H1 (cell line): ENCODE data around the gene KHDRBS2. TPM values are rescaled to one million over a fixed set of nuclear protein-coding genes. Genes with fewer than 3 reads are reported as not detected.
A peak's percentile ranks its signal among the peaks of the same experiment; 100 is the strongest.

Experiments
- CTCF ChIA-PET: fragments of 300-600 bp; sonication (Branson Sonifier 250); formaldehyde crosslinking; loops from one replicate; lab custom pipeline; 2021; ENCODE audit not compliant: partially characterized antibody; lab: Charles Lee
- POLR2A ChIA-PET: fragments of 300-600 bp; sonication (Branson Sonifier 250); formaldehyde crosslinking; loops from one replicate; lab custom pipeline; 2021; ENCODE audit warnings: inconsistent platforms; ENCODE audit not compliant: partially characterized antibody; lab: Charles Lee
- DNase-seq, 2 experiments: peaks; one replicate each; pipeline versions ENCODE4 v3.0.0 to v3.0.0-alpha.2; 2010 to 2022; ENCODE audit warnings: low spot score in 2 of 2, low read depth in 1 of 2, mixed read lengths in 1 of 2
- FAIRE-seq: peaks from 2 replicates; lab custom pipeline; 2011; peaks lifted over from hg19 to GRCh38; lab: Jason Lieb, UNC
- H2AFZ ChIP-seq: 2 replicates; pipeline ENCODE4 v1.8.1; 2012; ENCODE audit warnings: low read length, inconsistent platforms
- H2AK5ac ChIP-seq: 2 replicates; pipeline ENCODE4 v1.6.1; 2013; ENCODE audit warnings: low read depth, low read length
- H2BK120ac ChIP-seq: replicated peaks from 2 replicates; pipeline ENCODE3; 2013; ENCODE audit warnings: low read depth, low read length, inconsistent platforms
- H2BK12ac ChIP-seq: 2 replicates; pipeline ENCODE4 v1.6.1; 2013; ENCODE audit warnings: low read depth, low read length
- H2BK15ac ChIP-seq: 2 replicates; pipeline ENCODE4 v1.6.1; 2013; ENCODE audit warnings: low read length
- H2BK20ac ChIP-seq: 2 replicates; pipeline ENCODE4 v1.6.1; 2013; ENCODE audit warnings: low read length
- H2BK5ac ChIP-seq: 2 replicates; pipeline ENCODE4 v1.6.1; 2013; ENCODE audit warnings: low read depth, low read length
- H3K14ac ChIP-seq: 2 replicates; pipeline ENCODE4 v1.6.1; 2013; ENCODE audit warnings: inconsistent platforms; ENCODE audit not compliant: insufficient read length
- H3K18ac ChIP-seq: 2 replicates; pipeline ENCODE4 v1.6.1; 2013; ENCODE audit warnings: low read length; ENCODE audit errors: extremely low read depth
- H3K23ac ChIP-seq: 2 replicates; pipeline ENCODE4 v1.6.1; 2013; ENCODE audit warnings: inconsistent platforms; ENCODE audit not compliant: insufficient read length
- H3K23me2 ChIP-seq: 2 replicates; pipeline ENCODE4 v1.6.1; 2013; ENCODE audit warnings: low read depth, low read length
- H3K27ac ChIP-seq: 2 replicates; pipeline ENCODE4 v1.6.1; 2011; ENCODE audit warnings: low read depth, low read length, inconsistent platforms
- H3K27me3 ChIP-seq, 4 experiments: replicated peaks in 1 of 4; 1 replicate in 1 of 4; 2 replicates in 3 of 4; pipeline versions ENCODE4 v1.6.1 to v1.8.1; 2011 to 2013; ENCODE audit warnings: low read length in 3 of 4, mild to moderate bottlenecking in 3 of 4, inconsistent platforms in 2 of 4, mixed read lengths in 2 of 4, moderate library complexity in 1 of 4; ENCODE audit not compliant: control insufficient read depth in 3 of 4, insufficient read depth in 3 of 4; ENCODE audit errors: extremely low read depth in 1 of 4
- H3K36me3 ChIP-seq, 4 experiments: 2 replicates each; pipeline versions ENCODE4 v1.6.1 to v1.8.1; 2011 to 2013; ENCODE audit warnings: mild to moderate bottlenecking in 4 of 4, low read length in 3 of 4, moderate library complexity in 2 of 4, control low read depth in 1 of 4, inconsistent platforms in 1 of 4; ENCODE audit not compliant: insufficient read depth in 4 of 4, control insufficient read depth in 2 of 4
- H3K4ac ChIP-seq: replicated peaks from 2 replicates; pipeline ENCODE3; 2013; ENCODE audit warnings: low read length, low read depth, mixed read lengths, inconsistent platforms; ENCODE audit not compliant: insufficient read length
- H3K4me1 ChIP-seq, 4 experiments: replicated peaks in 1 of 4; 1 replicate in 1 of 4; 2 replicates in 3 of 4; pipeline versions ENCODE4 v1.6.1 to v1.8.1; 2011 to 2013; ENCODE audit warnings: low read length in 3 of 4, inconsistent platforms in 2 of 4, mixed read lengths in 1 of 4; ENCODE audit not compliant: insufficient read depth in 4 of 4, control insufficient read depth in 3 of 4
- H3K4me2 ChIP-seq, 2 experiments: 2 replicates each; pipeline versions ENCODE4 v1.6.1 to v1.8.1; 2011 to 2013; ENCODE audit warnings: low read depth in 2 of 2, low read length in 2 of 2, control low read depth in 1 of 2, inconsistent platforms in 1 of 2, mild to moderate bottlenecking in 1 of 2; ENCODE audit not compliant: insufficient read depth in 1 of 2
- H3K4me3 ChIP-seq, 4 experiments: fragments of 200-600, 300-600 bp in 1 of 4; sonication (generic), shearing (Covaris generic), sonication (Bioruptor Twin) in 1 of 4; 2 replicates each; pipeline versions ENCODE4 v1.5.1 to v1.8.1; 2011 to 2016; ENCODE audit warnings: low read length in 4 of 4, low read depth in 3 of 4, control low read depth in 2 of 4, inconsistent platforms in 2 of 4, mild to moderate bottlenecking in 2 of 4, mixed read lengths in 1 of 4, moderate library complexity in 1 of 4; ENCODE audit not compliant: insufficient read depth in 2 of 4; ENCODE audit errors: extremely low read depth in 1 of 4
- H3K56ac ChIP-seq: replicated peaks from 2 replicates; pipeline ENCODE3; 2013; ENCODE audit warnings: low read depth, mild to moderate bottlenecking, mixed read lengths, low read length, inconsistent platforms; ENCODE audit not compliant: insufficient read length
- H3K79me1 ChIP-seq: 2 replicates; pipeline ENCODE4 v1.6.1; 2013; ENCODE audit warnings: low read depth, low read length, control low read depth
- H3K79me2 ChIP-seq, 2 experiments: 2 replicates each; pipeline versions ENCODE4 v1.6.1 to v1.8.1; 2012 to 2013; ENCODE audit warnings: low read length in 2 of 2, mild to moderate bottlenecking in 2 of 2, inconsistent platforms in 1 of 2; ENCODE audit not compliant: insufficient read depth in 2 of 2, control insufficient read depth in 1 of 2
- H3K9ac ChIP-seq, 4 experiments: replicated peaks in 1 of 4; 1 replicate in 1 of 4; 2 replicates in 3 of 4; pipeline versions ENCODE4 v1.6.1 to v1.8.1; 2011 to 2013; ENCODE audit warnings: low read depth in 3 of 4, low read length in 3 of 4, control low read depth in 2 of 4, mild to moderate bottlenecking in 2 of 4, moderate library complexity in 2 of 4, inconsistent platforms in 1 of 4; ENCODE audit errors: extremely low read depth in 1 of 4
- H3K9me3 ChIP-seq, 2 experiments: 2 replicates each; pipeline versions ENCODE4 v1.6.1 to v1.8.1; 2012 to 2013; ENCODE audit warnings: mild to moderate bottlenecking in 2 of 2, moderate library complexity in 2 of 2, control low read depth in 1 of 2, inconsistent platforms in 1 of 2, low read depth in 1 of 2, low read length in 1 of 2, mixed read lengths in 1 of 2; ENCODE audit not compliant: insufficient read depth in 2 of 2
- H4K20me1 ChIP-seq, 2 experiments: replicated peaks in 1 of 2; 2 replicates each; pipeline versions ENCODE3 to v1.8.1; 2011 to 2013; ENCODE audit warnings: inconsistent platforms in 2 of 2, low read length in 2 of 2, mild to moderate bottlenecking in 1 of 2; ENCODE audit not compliant: insufficient read depth in 2 of 2, control insufficient read depth in 1 of 2
- H4K5ac ChIP-seq: 2 replicates; pipeline ENCODE4 v1.6.1; 2013; ENCODE audit warnings: low read length, low read depth, mixed read lengths, inconsistent platforms; ENCODE audit not compliant: insufficient read length
- H4K8ac ChIP-seq: 2 replicates; pipeline ENCODE4 v1.8.0; 2013; ENCODE audit warnings: mild to moderate bottlenecking, moderate library complexity, low read length, inconsistent platforms; ENCODE audit not compliant: insufficient read depth; ENCODE audit errors: extremely low read depth
- H4K91ac ChIP-seq: replicated peaks from 2 replicates; pipeline ENCODE3; 2013; ENCODE audit warnings: low read length, mixed read lengths, inconsistent platforms; ENCODE audit not compliant: insufficient read length
- ASH2L ChIP-seq: fragments of 200-600, 300-600 bp; sonication (generic); IDR thresholded peaks from one replicate; pipeline ENCODE4 v1.7.1; 2017; ENCODE audit warnings: low read length
- ATF3 ChIP-seq: IDR thresholded peaks from 2 replicates; pipeline ENCODE4 v1.6.1; 2011; ENCODE audit warnings: low read depth, mild to moderate bottlenecking, low read length; ENCODE audit not compliant: insufficient read depth
- BCL11A ChIP-seq, 2 experiments: IDR thresholded peaks; one replicate each; pipeline ENCODE4 v1.6.1; 2011; ENCODE audit warnings: low read depth in 2 of 2, low read length in 2 of 2, mild to moderate bottlenecking in 2 of 2
- BRCA1 ChIP-seq: IDR thresholded peaks from 2 replicates; pipeline ENCODE4 v1.6.1; 2012; ENCODE audit warnings: low read depth, low read length, improper control_type of control experiment
- CBX8 ChIP-seq: fragments of 300-800, 300-1000 bp; sonication (generic); IDR thresholded peaks from 2 replicates; pipeline ENCODE4 v1.7.1; 2016; ENCODE audit warnings: low read depth, low read length, borderline replicate concordance
- GTF2F1 ChIP-seq: IDR thresholded peaks from 2 replicates; pipeline ENCODE4 v1.6.1; 2012; ENCODE audit warnings: low read depth, low read length, improper control_type of control experiment, borderline replicate concordance
- KDM5A ChIP-seq: fragments of 200-600 bp; IDR thresholded peaks from 2 replicates; pipeline ENCODE4 v1.7.1; 2012; ENCODE audit warnings: mild to moderate bottlenecking, low read length, inconsistent platforms, mixed read lengths
- NANOG ChIP-seq: IDR thresholded peaks from 2 replicates; pipeline ENCODE4 v1.6.1; 2011; ENCODE audit warnings: low read length, low read depth, mild to moderate bottlenecking, inconsistent platforms; ENCODE audit not compliant: insufficient read depth, poor library complexity, severe bottlenecking
- POLR2A ChIP-seq, 2 experiments: IDR thresholded peaks; 1 replicate in 1 of 2; 2 replicates in 1 of 2; pipeline ENCODE4 v1.6.1; 2011; ENCODE audit warnings: low read depth in 2 of 2, low read length in 2 of 2, mild to moderate bottlenecking in 2 of 2; ENCODE audit errors: control extremely low read depth in 1 of 2
- POLR2AphosphoS5 ChIP-seq: IDR thresholded peaks from 2 replicates; pipeline ENCODE4 v1.6.1; 2011; ENCODE audit warnings: low read depth, low read length
- RAD21 ChIP-seq, 2 experiments: IDR thresholded peaks in 1 of 2; conservative IDR thresholded peaks in 1 of 2; 2 replicates each; pipeline ENCODE4 v1.6.1; 2011; ENCODE audit warnings: low read depth in 2 of 2, low read length in 2 of 2, improper control_type of control experiment in 1 of 2, inconsistent platforms in 1 of 2, mild to moderate bottlenecking in 1 of 2, moderate library complexity in 1 of 2
- SP2 ChIP-seq: IDR thresholded peaks from 2 replicates; pipeline ENCODE4 v1.6.1; 2012; ENCODE audit warnings: mild to moderate bottlenecking, low read length, inconsistent platforms
- TAF1 ChIP-seq: IDR thresholded peaks from 2 replicates; pipeline ENCODE4 v1.6.1; 2011; ENCODE audit warnings: mild to moderate bottlenecking, low read depth, low read length
- TBP ChIP-seq: IDR thresholded peaks from 2 replicates; pipeline ENCODE4 v1.6.1; 2011; ENCODE audit warnings: low read depth, low read length, improper control_type of control experiment
- TCF12 ChIP-seq: IDR thresholded peaks from 2 replicates; pipeline ENCODE4 v1.6.1; 2011; ENCODE audit warnings: low read depth, mild to moderate bottlenecking, low read length
- YY1 ChIP-seq: IDR thresholded peaks from 2 replicates; pipeline ENCODE4 v1.6.1; 2011; ENCODE audit warnings: low read depth, mild to moderate bottlenecking, low read length
- WGBS, 2 experiments: shearing (Covaris generic) in 1 of 2; methylation state at CpG; one replicate each; pipeline versions ENCODE4 v1.1.6 to v1.1.7; 2013 to 2015; ENCODE audit warnings: low lambda C conversion rate in 2 of 2, mixed read lengths in 2 of 2, inconsistent platforms in 1 of 2, low coverage in 1 of 2, missing lambda C conversion rate in 1 of 2; ENCODE audit not compliant: insufficient replicate concordance in 2 of 2, insufficient coverage in 1 of 2, insufficient read length in 1 of 2; ENCODE audit errors: extremely low coverage in 1 of 2, missing lambda C conversion rate in 1 of 2; 5-methylcytosine and 5-hydroxymethylcytosine counted together
- polyA plus RNA-seq, 7 experiments: library from polyadenylated mRNA; depleted of rRNA in 3 of 7; stranded (reverse) in 5 of 7; unstranded in 2 of 7; fragments of >200 nt in 5 of 7; fragments of 200-250 nt in 2 of 7; gene quantifications; 1 replicate in 5 of 7; 2 replicates in 1 of 7; 4 replicates in 1 of 7; pipeline versions ENCODE4 v1.2.1 to v1.2.3, GENCODE V29; 2011 to 2013; ENCODE audit warnings: missing spikeins in 2 of 7, mixed read lengths in 2 of 7
- total RNA-seq: library from RNA; stranded (reverse); fragmentation: NEBNext Ultra II Directional; extraction: Animal tissue kit (Norgen Biotek cat#: 25700); gene quantifications from 2 replicates; pipeline ENCODE4 v1.2.1, GENCODE V29; 2021

KHDRBS2 gene
- total and polyA plus RNA-seq, 2 of the 8 experiments (the other 6 are each of a cell fraction or from before 2014, with no cell fraction given), result 5.2 to 7.7 TPM

- Histone ChIP-seq H2BK12ac (no peak overlapping the region; the same call in 1 of the 2 replicates), H2BK20ac (no peak overlapping the region), H3K79me2 (no peaks in the 10 kb centered on the region), H2BK15ac (no peak overlapping the region), H4K91ac (no peak overlapping the region), H3K4me3 (no peak overlapping the region), H3K27ac (no peak overlapping the region), H2AK5ac (no peak overlapping the region; the same call in 1 of the 2 replicates)
- DNase-seq, result no peak
- 87% methylated on average over 2 of the region's 2 CpGs; no CpG with 5 or more reads in 1 of the 2 experiments for WGBS, 2 experiments
- POLR2A ChIA-PET, result no interaction called here
- no peak for TF ChIP-seq POLR2A (IDR thresholded peaks at IDR 0.05; ENCODE audit: control extremely low read depth in 1 of 2, low read depth in 2 of 2, low read length in 2 of 2)
- TF ChIP-seq ASH2L, result no peak
- TF ChIP-seq BRCA1, result no peak
- TF ChIP-seq CBX8, result no peak
- no peak for TF ChIP-seq TAF1
- no peak for TF ChIP-seq YY1
- TF ChIP-seq TCF12, result no peak
- TF ChIP-seq BCL11A (IDR thresholded peaks at IDR 0.05; ENCODE audit: low read depth in 2 of 2, low read length in 2 of 2), result no peak
- TF ChIP-seq RAD21 (IDR thresholded peaks at IDR 0.05 in 1 of 2, conservative IDR thresholded peaks at IDR 0.05 in 1 of 2; ENCODE audit: low read depth in 2 of 2, low read length in 2 of 2), result no peak
- no peak for TF ChIP-seq NANOG
- no peak for TF ChIP-seq KDM5A
- TF ChIP-seq SP2, result no peak
- no peak for TF ChIP-seq TBP
- TF ChIP-seq GTF2F1, result no peak
- TF ChIP-seq ATF3, result no peak
- TF ChIP-seq POLR2AphosphoS5, result no peak
- TF ChIP-seq, all 59 proteins: peak for 0
- H3K23ac ChIP-seq, result no peak overlapping the region
- no peaks in the 10 kb centered on the region for H3K9me3 ChIP-seq
- no peak overlapping the region for H3K14ac ChIP-seq
- no peaks in the 10 kb centered on the region for H3K36me3 ChIP-seq
- no peaks in the 10 kb centered on the region; the same call in 1 of the 2 replicates for H3K79me1 ChIP-seq
- no peak overlapping the region for H2BK5ac ChIP-seq
- H3K23me2 ChIP-seq, result no peaks in the 10 kb centered on the region
- H3K4me2 ChIP-seq, result no peak overlapping the region
- no peaks in the 10 kb centered on the region for H3K27me3 ChIP-seq
- no peak overlapping the region for H3K9ac ChIP-seq
- H2BK120ac ChIP-seq, result no peak overlapping the region
- H4K20me1 ChIP-seq, result no peaks in the 10 kb centered on the region
- FAIRE-seq, result no peak
- CTCF ChIA-PET, result no interaction called here
- H2AFZ ChIP-seq, result no peak overlapping the region
- no peak overlapping the region for H3K4ac ChIP-seq
- H4K5ac ChIP-seq, result no peak overlapping the region
- no peak overlapping the region for H3K18ac ChIP-seq
- peak overlapping the region; percentile 45; the same call in 1 of the 2 replicates for H4K8ac ChIP-seq
- no peaks in the 10 kb centered on the region for H3K4me1 ChIP-seq
- H3K56ac ChIP-seq, result no peak overlapping the region
Observed at GRCh38 chr6:61940919-61941318, 345.1 kb downstream of the KHDRBS2 start.
